K562 (cell line): ENCODE data around the gene NCKAP1. TPM values are rescaled to one million over a fixed set of nuclear protein-coding genes. Genes with fewer than 3 reads are reported as not detected.

ENCODE experiments used
- ATAC-seq: fragments of 200-7000 bp; cut with Tn5 transposase; 3 replicates; pipeline ENCODE4 v1.9.1; 2020; ENCODE audit warnings: moderate library complexity
- BruUV-seq: library from RNA; stranded (reverse); fragments of 400-500 nt; replicated peaks from 2 replicates; lab custom pipeline; 2021; lab: Mats Ljungman, UMichigan
- CTCF ChIA-PET: fragments of 300-600 bp; formaldehyde crosslinking; extraction: SDS; loops from one replicate; lab custom pipeline; 2021; ENCODE audit warnings: low intra/inter-chr PET ratio; lab: Yijun Ruan, JAX
- POLR2A ChIA-PET: fragments of 300-600, 350-650 bp; sonication (Branson Sonifier 250); formaldehyde crosslinking; extraction: SDS; loops from one replicate; lab custom pipeline; 2021; ENCODE audit warnings: antibody characterized with exemption, inconsistent platforms; lab: Yijun Ruan, JAX
- DNase-seq, 4 experiments: peaks; one replicate each; pipeline versions ENCODE4 v3.0.0 to v3.0.0-alpha.2; 2011 to 2018; ENCODE audit warnings: low spot score in 3 of 4, mixed read lengths in 3 of 4; ENCODE audit errors: extremely low read depth in 1 of 4
- FAIRE-seq: peaks from 2 replicates; lab custom pipeline; 2011; peaks lifted over from hg19 to GRCh38; lab: Jason Lieb, UNC
- H2AFZ ChIP-seq: 2 replicates; pipeline ENCODE4 v1.6.0; 2011; ENCODE audit warnings: low read depth, low read length, control low read depth, inconsistent platforms
- H3K27ac ChIP-seq: fragments of 200-600 bp; 3 replicates; pipeline ENCODE4 v1.8.0; 2011; ENCODE audit warnings: low read depth, mild to moderate bottlenecking, control low read depth, inconsistent platforms, low read length, moderate library complexity, mixed read lengths; ENCODE audit errors: extremely low read depth
- H3K27me3 ChIP-seq, 2 experiments: fragments of 300-600 bp in 1 of 2; 2 replicates in 1 of 2; 3 replicates in 1 of 2; pipeline versions ENCODE4 v1.6.0 to v1.8.0; 2011; ENCODE audit warnings: inconsistent platforms in 2 of 2, low read length in 2 of 2, mild to moderate bottlenecking in 1 of 2, mixed read lengths in 1 of 2, moderate library complexity in 1 of 2; ENCODE audit not compliant: control insufficient read depth in 2 of 2, insufficient read depth in 2 of 2
- H3K36me3 ChIP-seq: fragments of 300-600 bp; 3 replicates; pipeline ENCODE4 v1.8.0; 2011; ENCODE audit warnings: mild to moderate bottlenecking, low read length, inconsistent platforms; ENCODE audit not compliant: control insufficient read depth, insufficient read depth
- H3K4me1 ChIP-seq, 2 experiments: fragments of 200-600 bp in 1 of 2; replicated peaks in 1 of 2; 2 replicates in 1 of 2; 3 replicates in 1 of 2; pipeline versions ENCODE4 v1.5.1 to v1.8.0; 2011; ENCODE audit warnings: inconsistent platforms in 2 of 2, low read length in 2 of 2, mild to moderate bottlenecking in 1 of 2, mixed read lengths in 1 of 2, moderate library complexity in 1 of 2; ENCODE audit not compliant: control insufficient read depth in 2 of 2, insufficient read depth in 2 of 2
- H3K4me2 ChIP-seq: 2 replicates; pipeline ENCODE4 v1.6.1; 2011; ENCODE audit warnings: low read length, control low read depth, inconsistent platforms, mixed read lengths; ENCODE audit not compliant: insufficient read depth
- H3K4me3 ChIP-seq: fragments of 200-600 bp; sonication (generic), shearing (Covaris generic); 2 replicates; pipeline ENCODE4 v1.5.1; 2016; ENCODE audit warnings: control low read depth, inconsistent platforms
- H3K79me2 ChIP-seq: fragments of 200-600 bp; 3 replicates; pipeline ENCODE4 v1.8.0; 2011; ENCODE audit warnings: low read length, inconsistent platforms; ENCODE audit not compliant: control insufficient read depth, insufficient read depth
- H3K9ac ChIP-seq, 2 experiments: 2 replicates each; pipeline versions ENCODE4 v1.6.0 to v1.6.1; 2011; ENCODE audit warnings: low read depth in 2 of 2, low read length in 2 of 2, control low read depth in 1 of 2, inconsistent platforms in 1 of 2, mild to moderate bottlenecking in 1 of 2, mixed read lengths in 1 of 2; ENCODE audit not compliant: insufficient read depth in 1 of 2
- H3K9me1 ChIP-seq: one replicate; pipeline ENCODE4 v1.6.0; 2011; ENCODE audit warnings: inconsistent platforms, mild to moderate bottlenecking, low read length, moderate library complexity; ENCODE audit not compliant: control insufficient read depth, insufficient read depth
- H3K9me3 ChIP-seq: replicated peaks from 2 replicates; pipeline ENCODE4 v1.5.1; 2011; ENCODE audit warnings: low read depth, low read length, inconsistent platforms; ENCODE audit not compliant: control insufficient read depth, insufficient read depth
- H4K20me1 ChIP-seq: replicated peaks from 2 replicates; pipeline ENCODE4 v1.6.1; 2011; ENCODE audit warnings: low read length, inconsistent platforms, mixed read lengths; ENCODE audit not compliant: control insufficient read depth, insufficient read depth
- ATF1 ChIP-seq, 2 experiments: fragments of 450-650 bp in 1 of 2; IDR thresholded peaks; 2 replicates each; pipeline ENCODE4 v1.6.1; 2016; ENCODE audit warnings: missing compliant biosample characterization in 1 of 2, missing genetic modification characterization in 1 of 2
- ATF7 ChIP-seq: fragments of 450-650 bp; IDR thresholded peaks from 2 replicates; pipeline ENCODE4 v1.7.1; 2014; ENCODE audit warnings: mild to moderate bottlenecking, moderate library complexity
- PRPF4 ChIP-seq: fragments of 200-400 bp; formaldehyde crosslinking; IDR thresholded peaks from one replicate; pipeline ENCODE4 v1.6.1; 2017; ENCODE audit warnings: low read length, low read depth, mild to moderate bottlenecking; ENCODE audit not compliant: insufficient read depth, poor library complexity, severe bottlenecking
- ZNF347 ChIP-seq: fragments of 450-650 bp; formaldehyde crosslinking; IDR thresholded peaks from 2 replicates; pipeline ENCODE4 v1.4.0; 2020; ENCODE audit warnings: low read depth, mild to moderate bottlenecking, moderate library complexity
- WGBS: fragments of 100-300 bp; shearing (Covaris generic); methylation state at CpG from one replicate; pipeline ENCODE4 v1.1.6; 2016; ENCODE audit warnings: low coverage, mixed read lengths; ENCODE audit not compliant: insufficient coverage; ENCODE audit errors: missing lambda C conversion rate; 5-methylcytosine and 5-hydroxymethylcytosine counted together
- in situ Hi-C: fragments of 300-500 bp; cut with MboI; formaldehyde crosslinking; loops from 4 replicates; pipeline ENCODE4 v1.15.0; 2018; ENCODE audit warnings: inconsistent platforms, mixed read lengths
- intact Hi-C: fragments of 100-400 bp; cut with micrococcal nuclease; formaldehyde crosslinking; loops from 2 replicates; pipeline ENCODE4 v1.14.2; 2022
- polyA plus RNA-seq, 8 experiments: library from polyadenylated mRNA; depleted of rRNA in 4 of 8; stranded (reverse) in 5 of 8; unstranded in 3 of 8; fragments of >200 nt; fragmentation: Nextera tagmentation in 2 of 8; fragmentation: Illumina TruSeq in 1 of 8; extraction: Ambion mirVana in 2 of 8; extraction: Trizol in 1 of 8; gene quantifications; 2 replicates each; pipeline versions ENCODE4 v1.2.1 to v1.2.3, GENCODE V29; 2011 to 2014; ENCODE audit warnings: inconsistent platforms in 1 of 8, missing spikeins in 1 of 8
- total RNA-seq, 7 experiments: library from RNA; depleted of rRNA in 6 of 7; stranded (reverse); fragments of >200 nt in 6 of 7; fragmentation: Illumina TruSeq in 2 of 7; extraction: Trizol in 2 of 7; gene quantifications; 2 replicates each; pipeline versions ENCODE4 v1.2.1 to v1.2.3, GENCODE V29; 2011 to 2021; ENCODE audit warnings: low replicate concordance in 1 of 7
- TF ChIP-seq, protein P1 (sequence below), 2 experiments: fragments of 450-650 bp in 1 of 2; sonication (generic) in 1 of 2; formaldehyde crosslinking in 1 of 2; IDR thresholded peaks in 1 of 2; conservative IDR thresholded peaks in 1 of 2; 2 replicates each; pipeline versions ENCODE4 v1.6.1 to v1.8.1; 2016 to 2023; ENCODE audit warnings: mild to moderate bottlenecking in 2 of 2, moderate library complexity in 2 of 2, inconsistent platforms in 1 of 2, missing genetic modification reagents in 1 of 2
- TF ChIP-seq, protein P2 (sequence below): sonication (generic); formaldehyde crosslinking; IDR thresholded peaks from 2 replicates; pipeline ENCODE4 v1.5.0; 2020; ENCODE audit warnings: missing genetic modification reagents

NCKAP1 gene
- total and polyA plus RNA-seq, 9 of the 15 experiments (the other 6 are each of a cell fraction or from before 2014, with no cell fraction given), result 34.0 to 153 (median 88.7) TPM

- H3K4me3 ChIP-seq, result no peak overlapping the region
- intact Hi-C loops, result no loop called here
- H3K9me1 ChIP-seq, result no peaks in the 10 kb centered on the region
- no TSS peak for BruUV-seq
- no peak overlapping the region for H3K27ac ChIP-seq
- DNase-seq, result no peak
- no peak overlapping the region for H3K9ac ChIP-seq
- WGBS, result 5% methylated on average over 6 of the region's 6 CpGs
- no peaks in the 10 kb centered on the region for H3K79me2 ChIP-seq
- no peak overlapping the region for H2AFZ ChIP-seq
- no peaks in the 10 kb centered on the region for H3K9me3 ChIP-seq
- no peaks in the 10 kb centered on the region for H3K4me1 ChIP-seq
- no peak for TF ChIP-seq ZNF347
- TF ChIP-seq, all 486 proteins: peak for 0
- ChIA-PET CTCF (interaction anchor here (0.6 kb wide), 1 partner anchor 28 kb away, joined by 4 read pairs; no protein-coding TSS in a partner anchor), POLR2A (no interaction called here)
- FAIRE-seq, result no peak
- in situ Hi-C loops, result no loop called here
- Histone ChIP-seq H3K36me3 (no peaks in the 10 kb centered on the region), H4K20me1 (no peaks in the 10 kb centered on the region), H3K27me3 (no peaks in the 10 kb centered on the region), H3K4me2 (no peak overlapping the region)
- ATAC-seq, result no peak
These were observed 151.2 kb downstream of the NCKAP1 start for GRCh38 chr2:182887093-182887492.

- intact Hi-C loops (no loop called here), in situ Hi-C loops (no loop called here)
- ChIA-PET POLR2A (no interaction called here), CTCF (no interaction called here)
- Histone ChIP-seq H3K36me3 (no peaks in the 10 kb centered on the region), H3K79me2 (no peaks in the 10 kb centered on the region), H3K27ac (no peak overlapping the region), H3K9me3 (no peaks in the 10 kb centered on the region), H3K4me3 (no peak overlapping the region), H3K4me1 (no peaks in the 10 kb centered on the region), H4K20me1 (no peaks in the 10 kb centered on the region), H3K9ac (no peak overlapping the region), H3K27me3 (no peaks in the 10 kb centered on the region), H3K9me1 (no peaks in the 10 kb centered on the region), H3K4me2 (no peak overlapping the region), H2AFZ (no peak overlapping the region)
- TF ChIP-seq ATF7 (0 out of 2 replicates have a peak, but pooled peaks have one; percentile 29), ATF1 (CRISPR knock-in tag; IDR thresholded peaks at IDR 0.05) (no peak), ATF1 (tag; IDR thresholded peaks at IDR 0.05) (peak; percentile 43; the same call in 1 of the 2 replicates), PRPF4 (no peak)
- TF ChIP-seq, protein P1, sequence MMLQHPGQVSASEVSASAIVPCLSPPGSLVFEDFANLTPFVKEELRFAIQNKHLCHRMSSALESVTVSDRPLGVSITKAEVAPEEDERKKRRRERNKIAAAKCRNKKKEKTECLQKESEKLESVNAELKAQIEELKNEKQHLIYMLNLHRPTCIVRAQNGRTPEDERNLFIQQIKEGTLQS (IDR thresholded peaks at IDR 0.05), result 0 out of 2 replicates have a peak, but pooled peaks have one; percentile 35
- TF ChIP-seq, protein P1 (CRISPR knock-in tag; conservative IDR thresholded peaks at IDR 0.05), result no peak
- TF ChIP-seq, protein P2, sequence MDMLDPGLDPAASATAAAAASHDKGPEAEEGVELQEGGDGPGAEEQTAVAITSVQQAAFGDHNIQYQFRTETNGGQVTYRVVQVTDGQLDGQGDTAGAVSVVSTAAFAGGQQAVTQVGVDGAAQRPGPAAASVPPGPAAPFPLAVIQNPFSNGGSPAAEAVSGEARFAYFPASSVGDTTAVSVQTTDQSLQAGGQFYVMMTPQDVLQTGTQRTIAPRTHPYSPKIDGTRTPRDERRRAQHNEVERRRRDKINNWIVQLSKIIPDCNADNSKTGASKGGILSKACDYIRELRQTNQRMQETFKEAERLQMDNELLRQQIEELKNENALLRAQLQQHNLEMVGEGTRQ (CRISPR knock-in tag), result no peak
- DNase-seq (no peak), FAIRE-seq (no peak), ATAC-seq (no peak)
- no TSS peak for BruUV-seq
- 0% methylated on average over 1 of the region's 1 CpG for WGBS
These were observed 152.5 kb downstream of the NCKAP1 start for GRCh38 chr2:182885771-182886170.
